Smooth muscle cell (in vitro differentiated cells): ENCODE measurements around the gene NEMP2. TPM values are rescaled to one million over a fixed set of nuclear protein-coding genes. Genes with fewer than 3 reads are reported as not detected.

ENCODE experiments used
- DNase-seq: peaks from one replicate; lab custom pipeline; 2025; ENCODE audit not compliant: unreplicated experiment; lab: John Stamatoyannopoulos, UW
- H2AFZ ChIP-seq: fragments of 200-600 bp; sonication (generic); 2 replicates; pipeline ENCODE4 v1.6.0; 2016; ENCODE audit warnings: antibody characterized with exemption, low read depth, mild to moderate bottlenecking
- H3F3A ChIP-seq: fragments of 200-600 bp; sonication (generic); 2 replicates; pipeline ENCODE4 v1.6.0; 2017; ENCODE audit warnings: antibody characterized with exemption, low read depth
- H3K27ac ChIP-seq: fragments of 200-600 bp; sonication (generic); 2 replicates; pipeline ENCODE4 v1.5.1; 2016; ENCODE audit warnings: low read depth, mild to moderate bottlenecking
- H3K27me3 ChIP-seq: fragments of 200-600 bp; sonication (generic); 2 replicates; pipeline ENCODE4 v1.6.1; 2016; ENCODE audit warnings: low read depth, mild to moderate bottlenecking
- H3K36me3 ChIP-seq: fragments of 200-600 bp; sonication (generic); 2 replicates; pipeline ENCODE4 v1.5.1; 2016; ENCODE audit warnings: low read depth
- H3K4me1 ChIP-seq: fragments of 200-600 bp; sonication (generic); 2 replicates; pipeline ENCODE4 v1.5.1; 2016; ENCODE audit warnings: low read depth
- H3K4me2 ChIP-seq: fragments of 200-600 bp; sonication (generic); 2 replicates; pipeline ENCODE4 v1.6.0; 2016; ENCODE audit warnings: mild to moderate bottlenecking
- H3K4me3 ChIP-seq: fragments of 200-600 bp; sonication (generic); 2 replicates; pipeline ENCODE4 v1.5.1; 2016; ENCODE audit warnings: mild to moderate bottlenecking
- H3K79me2 ChIP-seq: fragments of 200-600 bp; sonication (generic); 2 replicates; pipeline ENCODE4 v1.6.0; 2016; ENCODE audit warnings: low read depth, mild to moderate bottlenecking
- H3K9ac ChIP-seq: fragments of 200-600 bp; sonication (generic); 2 replicates; pipeline ENCODE4 v1.6.0; 2016; ENCODE audit warnings: low read depth
- H3K9me3 ChIP-seq: fragments of 200-600 bp; sonication (generic); replicated peaks from 2 replicates; pipeline ENCODE4 v1.5.1; 2016; ENCODE audit warnings: low read depth
- H4K20me1 ChIP-seq: fragments of 200-600 bp; sonication (generic); 2 replicates; pipeline ENCODE4 v1.6.0; 2016; ENCODE audit warnings: low read depth
- CTCF ChIP-seq: fragments of 200-600 bp; sonication (generic); IDR thresholded peaks from 2 replicates; pipeline ENCODE4 v1.5.1; 2017; ENCODE audit warnings: borderline replicate concordance, mild to moderate bottlenecking, antibody characterized with exemption; ENCODE audit not compliant: insufficient read depth, poor library complexity, severe bottlenecking
- WGBS: methylation state at CpG from one replicate; pipeline ENCODE4 v1.1.7; 2016; ENCODE audit warnings: low lambda C conversion rate; 5-methylcytosine and 5-hydroxymethylcytosine counted together
- polyA plus RNA-seq: library from polyadenylated mRNA; unstranded; fragments of >200 nt; fragmentation: Nextera tagmentation; extraction: Ambion mirVana; gene quantifications from 2 replicates; pipeline ENCODE4 v1.2.1, GENCODE V29; 2016
- total RNA-seq: library from RNA; depleted of rRNA; stranded (reverse); fragments of >200 nt; gene quantifications from 2 replicates; pipeline ENCODE4 v1.2.3, GENCODE V29; 2014

Gene NEMP2
- total and polyA plus RNA-seq, 2 experiments from 2014 or later, result 1.4 to 5.0 TPM

- no peak overlapping the region for H3K9ac ChIP-seq
- H3K4me2 ChIP-seq, result no peak overlapping the region
- H3K27me3 ChIP-seq, result no peaks in the 10 kb centered on the region
- no peaks in the 10 kb centered on the region for H3K79me2 ChIP-seq
- no peaks in the 10 kb centered on the region for H4K20me1 ChIP-seq
- H3K4me1 ChIP-seq, result no peaks in the 10 kb centered on the region
- no peaks in the 10 kb centered on the region for H3F3A ChIP-seq
- H3K9me3 ChIP-seq, result peaks cover 4% of the 10 kb centered on the region
- TF ChIP-seq CTCF, result no peak
- H3K4me3 ChIP-seq, result no peak overlapping the region
- no peak overlapping the region for H3K27ac ChIP-seq
- no peak for DNase-seq
- no peak overlapping the region for H2AFZ ChIP-seq
- H3K36me3 ChIP-seq, result no peaks in the 10 kb centered on the region
These were observed 37.7 kb upstream of the NEMP2 start for GRCh38 chr2:190572246-190572645.

GRCh38 chr2:190571686-190572085 lies 37.2 kb upstream of the NEMP2 start:
- no peak for TF ChIP-seq CTCF

GRCh38 chr2:190570871-190571270 lies 36.3 kb upstream of the NEMP2 start:
- no peaks in the 10 kb centered on the region for H3K79me2 ChIP-seq
- H3K4me3 ChIP-seq, result no peak overlapping the region
- H3K36me3 ChIP-seq, result no peaks in the 10 kb centered on the region
- no peak for TF ChIP-seq CTCF
- WGBS, result 89% methylated on average over 1 of the region's 1 CpG
- no peaks in the 10 kb centered on the region for H3K27me3 ChIP-seq
- no peaks in the 10 kb centered on the region for H3K4me1 ChIP-seq
- no peak for DNase-seq
- H3F3A ChIP-seq, result no peaks in the 10 kb centered on the region
- no peak overlapping the region for H3K27ac ChIP-seq
- no peak overlapping the region for H3K4me2 ChIP-seq
- peaks cover 6% of the 10 kb centered on the region for H3K9me3 ChIP-seq
- no peaks in the 10 kb centered on the region for H4K20me1 ChIP-seq
- no peak overlapping the region for H2AFZ ChIP-seq
- H3K9ac ChIP-seq, result no peak overlapping the region

More at GRCh38 chr2:190571686-190572085, 37.2 kb upstream of the NEMP2 start:
- Histone ChIP-seq H3K9ac (no peak overlapping the region), H3F3A (no peaks in the 10 kb centered on the region), H3K4me2 (no peak overlapping the region), H3K79me2 (no peaks in the 10 kb centered on the region), H3K4me1 (no peaks in the 10 kb centered on the region), H3K4me3 (no peak overlapping the region), H4K20me1 (no peaks in the 10 kb centered on the region), H3K36me3 (no peaks in the 10 kb centered on the region), H3K27ac (no peak overlapping the region), H3K9me3 (peaks cover 6% of the 10 kb centered on the region), H2AFZ (no peak overlapping the region), H3K27me3 (no peaks in the 10 kb centered on the region)
- no peak for DNase-seq

GRCh38 chr2:190569994-190570755 lies 35.7 kb upstream of the NEMP2 start:
- no peak overlapping the region for H2AFZ ChIP-seq
- H3F3A ChIP-seq, result no peaks in the 10 kb centered on the region
- no peaks in the 10 kb centered on the region for H3K27me3 ChIP-seq
- TF ChIP-seq CTCF, result no peak
- H3K9ac ChIP-seq, result no peak overlapping the region
- H3K27ac ChIP-seq, result no peak overlapping the region
- H3K36me3 ChIP-seq, result no peaks in the 10 kb centered on the region
- no peak overlapping the region for H3K4me2 ChIP-seq
- no peaks in the 10 kb centered on the region for H3K4me1 ChIP-seq
- H4K20me1 ChIP-seq, result no peaks in the 10 kb centered on the region
- H3K9me3 ChIP-seq, result peaks cover 6% of the 10 kb centered on the region
- no peak overlapping the region for H3K4me3 ChIP-seq
- no peaks in the 10 kb centered on the region for H3K79me2 ChIP-seq
- DNase-seq, result no peak
- whole genome bisulfite sequencing, result 89% methylated on average over 2 of the region's 2 CpGs
